OCI-LY7 (cell line): ENCODE measurements around the gene SORBS2.

Experiments used
- EZH2phosphoT487 ChIP-seq: fragments of 200-600 bp; sonication (generic); IDR thresholded peaks from 2 replicates; pipeline ENCODE4 v1.6.1; 2018; ENCODE audit warnings: low read depth, borderline replicate concordance, mild to moderate bottlenecking, mixed run types, antibody characterized with exemption, low read length, moderate library complexity, mixed read lengths
- TF ChIP-seq, protein P1 (sequence below): fragments of 200-600 bp; sonication (generic); conservative IDR thresholded peaks from 2 replicates; pipeline ENCODE4 v1.5.1; 2014; ENCODE audit warnings: mild to moderate bottlenecking, antibody characterized with exemption, low read length, moderate library complexity, mixed read lengths

DNA sequence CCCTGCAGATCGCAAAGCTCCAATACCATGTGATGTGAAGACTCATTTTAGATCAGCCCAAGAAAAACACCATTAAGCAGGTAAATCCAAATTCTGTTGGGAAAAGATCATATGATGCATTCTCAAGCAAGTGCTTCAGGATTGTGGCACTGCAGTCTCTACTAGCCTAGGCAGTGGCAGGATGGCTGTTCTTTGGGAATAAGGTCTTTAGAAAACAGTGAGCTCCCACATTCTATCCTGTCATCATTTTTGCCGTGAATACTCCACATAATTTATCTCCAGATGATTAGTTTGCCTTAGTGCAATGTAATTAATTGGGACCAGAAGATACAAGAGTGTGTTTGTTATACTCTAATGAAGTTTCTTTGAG, 18.9 kb downstream of the SORBS2 start:
- TF ChIP-seq, protein P1, sequence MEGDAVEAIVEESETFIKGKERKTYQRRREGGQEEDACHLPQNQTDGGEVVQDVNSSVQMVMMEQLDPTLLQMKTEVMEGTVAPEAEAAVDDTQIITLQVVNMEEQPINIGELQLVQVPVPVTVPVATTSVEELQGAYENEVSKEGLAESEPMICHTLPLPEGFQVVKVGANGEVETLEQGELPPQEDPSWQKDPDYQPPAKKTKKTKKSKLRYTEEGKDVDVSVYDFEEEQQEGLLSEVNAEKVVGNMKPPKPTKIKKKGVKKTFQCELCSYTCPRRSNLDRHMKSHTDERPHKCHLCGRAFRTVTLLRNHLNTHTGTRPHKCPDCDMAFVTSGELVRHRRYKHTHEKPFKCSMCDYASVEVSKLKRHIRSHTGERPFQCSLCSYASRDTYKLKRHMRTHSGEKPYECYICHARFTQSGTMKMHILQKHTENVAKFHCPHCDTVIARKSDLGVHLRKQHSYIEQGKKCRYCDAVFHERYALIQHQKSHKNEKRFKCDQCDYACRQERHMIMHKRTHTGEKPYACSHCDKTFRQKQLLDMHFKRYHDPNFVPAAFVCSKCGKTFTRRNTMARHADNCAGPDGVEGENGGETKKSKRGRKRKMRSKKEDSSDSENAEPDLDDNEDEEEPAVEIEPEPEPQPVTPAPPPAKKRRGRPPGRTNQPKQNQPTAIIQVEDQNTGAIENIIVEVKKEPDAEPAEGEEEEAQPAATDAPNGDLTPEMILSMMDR: no peak
- no peak for TF ChIP-seq EZH2phosphoT487
